Mesothelial cell of epicardium (in vitro differentiated cells): ENCODE data around the gene CNGB1. TPM values are rescaled to one million over a fixed set of nuclear protein-coding genes. Genes with fewer than 3 reads are reported as not detected.

Experiments used
- DNase-seq, 2 experiments: peaks; one replicate each; pipeline ENCODE4 v3.0.0; 2021; ENCODE audit warnings: low spot score in 2 of 2; ENCODE audit not compliant: unreplicated experiment in 2 of 2
- H3K27ac Mint-ChIP-seq: 2 replicates; pipeline ENCODE4 v1.8.0; 2021; ENCODE audit warnings: mixed read lengths
- H3K27me3 Mint-ChIP-seq: 2 replicates; pipeline ENCODE4 v1.8.0; 2021; ENCODE audit warnings: low read depth, mixed read lengths
- H3K36me3 Mint-ChIP-seq: 2 replicates; pipeline ENCODE4 v1.8.0; 2021; ENCODE audit warnings: mixed read lengths
- H3K4me1 Mint-ChIP-seq: 2 replicates; pipeline ENCODE4 v1.8.0; 2021; ENCODE audit warnings: mixed read lengths
- H3K4me3 Mint-ChIP-seq: 2 replicates; pipeline ENCODE4 v1.8.0; 2021; ENCODE audit warnings: mild to moderate bottlenecking, moderate library complexity, mixed read lengths
- H3K9me3 Mint-ChIP-seq: 2 replicates; pipeline ENCODE4 v1.8.0; 2021; ENCODE audit warnings: mixed read lengths
- total RNA-seq: library from RNA; stranded (reverse); gene quantifications from 3 replicates; pipeline ENCODE4 v1.2.1, GENCODE V29; 2021
- TF ChIP-seq, protein P1 (sequence below): fragments of 200-600 bp; sonication (generic); IDR thresholded peaks from one replicate; pipeline ENCODE4 v1.5.0; 2021; ENCODE audit warnings: antibody characterized with exemption; ENCODE audit not compliant: unreplicated experiment

Gene CNGB1
- total RNA-seq, 1 donor from 2014 or later: 0.07 TPM

DNA sequence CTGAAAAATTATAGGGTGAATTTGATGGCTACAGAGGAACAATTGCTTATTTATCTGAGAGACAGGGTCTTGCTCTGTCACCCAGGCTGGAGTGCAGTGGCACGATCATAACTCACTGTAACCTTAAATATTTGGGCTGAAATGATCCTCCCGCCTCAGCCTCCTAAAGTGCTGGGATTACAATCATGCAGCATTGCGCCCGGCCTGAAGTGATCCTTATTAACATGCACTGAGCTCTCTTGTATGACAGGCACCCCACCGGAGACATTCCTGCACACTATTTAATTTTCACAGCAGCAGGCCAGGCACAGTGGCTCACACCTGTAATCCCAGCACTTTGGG lies 77.7 kb downstream of the CNGB1 start:
- Mint-ChIP-seq H3K4me1 (peaks cover 12% of the 10 kb centered on the region), H3K27ac (no peak overlapping the region), H3K9me3 (peaks cover 3% of the 10 kb centered on the region), H3K4me3 (no peak overlapping the region), H3K36me3 (no peaks in the 10 kb centered on the region), H3K27me3 (peaks cover 18% of the 10 kb centered on the region)
- TF ChIP-seq, protein P1, sequence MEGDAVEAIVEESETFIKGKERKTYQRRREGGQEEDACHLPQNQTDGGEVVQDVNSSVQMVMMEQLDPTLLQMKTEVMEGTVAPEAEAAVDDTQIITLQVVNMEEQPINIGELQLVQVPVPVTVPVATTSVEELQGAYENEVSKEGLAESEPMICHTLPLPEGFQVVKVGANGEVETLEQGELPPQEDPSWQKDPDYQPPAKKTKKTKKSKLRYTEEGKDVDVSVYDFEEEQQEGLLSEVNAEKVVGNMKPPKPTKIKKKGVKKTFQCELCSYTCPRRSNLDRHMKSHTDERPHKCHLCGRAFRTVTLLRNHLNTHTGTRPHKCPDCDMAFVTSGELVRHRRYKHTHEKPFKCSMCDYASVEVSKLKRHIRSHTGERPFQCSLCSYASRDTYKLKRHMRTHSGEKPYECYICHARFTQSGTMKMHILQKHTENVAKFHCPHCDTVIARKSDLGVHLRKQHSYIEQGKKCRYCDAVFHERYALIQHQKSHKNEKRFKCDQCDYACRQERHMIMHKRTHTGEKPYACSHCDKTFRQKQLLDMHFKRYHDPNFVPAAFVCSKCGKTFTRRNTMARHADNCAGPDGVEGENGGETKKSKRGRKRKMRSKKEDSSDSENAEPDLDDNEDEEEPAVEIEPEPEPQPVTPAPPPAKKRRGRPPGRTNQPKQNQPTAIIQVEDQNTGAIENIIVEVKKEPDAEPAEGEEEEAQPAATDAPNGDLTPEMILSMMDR: no peak
- DNase-seq: no peak

DNA sequence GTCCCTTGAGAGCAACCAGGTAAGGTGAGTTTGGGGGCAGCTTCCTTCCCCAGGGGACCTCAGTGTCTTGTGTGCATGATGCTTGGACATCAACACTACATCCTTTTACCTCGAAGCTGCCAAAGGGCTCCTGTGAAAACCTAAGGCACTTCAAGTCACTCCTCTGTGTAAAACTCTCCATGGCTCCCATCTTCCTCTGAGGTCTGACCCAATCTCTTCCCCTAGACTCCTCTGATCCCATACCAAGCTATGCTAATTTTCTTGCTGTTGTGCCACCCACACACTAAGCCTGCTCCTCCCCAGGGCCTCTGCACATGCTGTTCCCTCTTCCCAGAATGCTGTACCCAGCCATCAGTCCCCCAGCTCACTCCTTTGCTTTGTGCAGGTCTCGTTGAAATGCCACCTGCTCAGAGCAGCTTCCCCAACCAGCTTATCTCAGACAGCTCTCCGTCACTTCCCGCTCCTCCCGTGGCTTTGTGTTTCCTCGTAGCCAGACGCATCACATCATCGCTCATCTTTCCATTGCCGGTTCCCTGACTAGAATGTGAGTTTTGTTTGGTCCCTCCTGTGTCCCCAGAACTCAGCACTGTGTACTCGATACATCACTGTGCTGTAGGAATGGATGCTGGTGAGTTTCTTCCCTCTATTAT lies 78.4 kb downstream of the CNGB1 start:
- H3K36me3 Mint-ChIP-seq: no peaks in the 10 kb centered on the region
- peaks cover 12% of the 10 kb centered on the region for H3K4me1 Mint-ChIP-seq
- TF ChIP-seq, protein P1: no peak
- H3K4me3 Mint-ChIP-seq: no peak overlapping the region
- no peak overlapping the region for H3K27ac Mint-ChIP-seq
- H3K27me3 Mint-ChIP-seq: peaks cover 24% of the 10 kb centered on the region
- H3K9me3 Mint-ChIP-seq: peaks cover 3% of the 10 kb centered on the region
- no peak for DNase-seq

DNA sequence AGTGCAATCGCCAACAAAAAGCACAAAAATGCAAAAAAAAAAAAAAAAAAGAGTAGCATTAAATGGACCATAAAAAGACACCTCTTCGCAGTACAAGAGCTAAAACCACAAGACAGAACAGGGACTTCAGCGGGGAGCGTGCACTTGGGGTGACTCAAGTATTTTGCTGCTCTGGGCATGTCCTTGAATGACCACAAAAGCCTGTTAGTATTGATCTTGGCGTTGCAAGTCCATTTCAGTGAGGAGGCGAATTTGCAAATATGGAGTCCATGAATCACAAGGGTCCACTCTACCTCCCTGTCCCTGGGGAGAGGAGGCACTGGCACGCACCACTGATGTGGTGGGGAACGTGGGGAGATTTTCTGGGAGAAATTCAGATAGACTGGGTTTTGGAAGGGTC lies 78.9 kb downstream of the CNGB1 start:
- no peak overlapping the region for H3K4me3 Mint-ChIP-seq
- H3K36me3 Mint-ChIP-seq: no peaks in the 10 kb centered on the region
- no peak for DNase-seq
- peaks cover 29% of the 10 kb centered on the region for H3K27me3 Mint-ChIP-seq
- TF ChIP-seq, protein P1: no peak
- no peak overlapping the region for H3K27ac Mint-ChIP-seq
- peaks cover 12% of the 10 kb centered on the region for H3K4me1 Mint-ChIP-seq
- H3K9me3 Mint-ChIP-seq: peaks cover 3% of the 10 kb centered on the region

DNA sequence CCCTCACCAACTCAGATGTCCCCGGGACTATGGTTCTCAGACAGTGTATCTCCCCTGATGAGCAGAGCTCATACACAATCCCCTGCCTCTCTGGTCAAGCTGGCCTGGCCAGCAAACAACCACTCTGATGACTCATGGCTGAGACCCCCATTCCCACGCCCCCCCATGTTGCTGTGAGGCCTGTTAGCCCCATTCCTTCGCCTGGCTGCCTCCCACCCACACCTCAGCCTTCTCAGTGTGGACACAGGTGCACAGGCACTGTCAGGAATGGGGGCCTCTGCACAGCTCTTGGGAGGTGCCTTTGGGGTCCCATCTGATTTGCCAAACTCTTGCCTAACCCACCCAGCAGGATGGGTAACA lies 80.2 kb downstream of the CNGB1 start:
- no peak overlapping the region for H3K27ac Mint-ChIP-seq
- H3K27me3 Mint-ChIP-seq: peaks cover 40% of the 10 kb centered on the region
- peaks cover 3% of the 10 kb centered on the region for H3K9me3 Mint-ChIP-seq
- no peak overlapping the region for H3K4me3 Mint-ChIP-seq
- DNase-seq: no peak
- H3K4me1 Mint-ChIP-seq: peaks cover 12% of the 10 kb centered on the region
- TF ChIP-seq, protein P1: no peak
- no peaks in the 10 kb centered on the region for H3K36me3 Mint-ChIP-seq

DNA sequence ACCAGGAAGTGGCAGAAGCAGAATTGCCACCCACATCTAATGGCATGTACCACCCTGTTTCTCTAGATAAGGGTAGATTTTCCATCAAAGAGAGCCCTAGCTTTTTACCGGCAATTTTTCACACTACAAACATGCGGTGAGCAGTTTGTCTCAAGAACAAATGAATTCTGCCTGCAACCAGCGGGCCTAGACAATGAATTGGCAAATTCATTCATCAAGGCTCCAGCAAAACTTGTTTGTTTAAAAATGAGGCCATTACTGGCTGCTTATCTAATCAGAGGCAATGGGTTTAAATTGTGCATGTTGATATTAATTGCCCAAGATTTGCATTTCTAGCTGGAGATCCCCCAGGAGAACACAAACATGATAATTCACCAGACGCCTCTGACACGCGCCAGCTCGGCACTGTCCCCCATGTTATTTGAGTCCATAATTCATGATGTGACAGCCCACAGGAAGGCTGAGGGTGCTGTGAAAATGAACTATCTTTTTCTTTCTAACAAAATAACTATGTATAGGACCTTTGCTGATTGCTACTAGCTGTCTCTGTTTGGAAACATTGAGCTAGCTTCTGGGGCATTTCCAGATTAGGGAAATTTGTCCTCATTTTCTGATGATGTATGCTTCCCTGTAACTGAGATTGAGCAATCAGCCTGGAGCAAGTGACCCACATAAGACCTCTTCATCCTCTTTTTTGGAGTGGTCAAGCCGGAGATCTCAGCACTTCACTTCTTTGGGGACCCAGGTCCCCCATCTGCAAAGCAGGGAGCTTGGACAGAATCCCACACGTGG lies 80.8 kb downstream of the CNGB1 start:
- H3K4me1 Mint-ChIP-seq: peaks cover 12% of the 10 kb centered on the region
- H3K9me3 Mint-ChIP-seq: peaks cover 3% of the 10 kb centered on the region
- no peaks in the 10 kb centered on the region for H3K36me3 Mint-ChIP-seq
- DNase-seq: no peak
- H3K27ac Mint-ChIP-seq: no peak overlapping the region
- peaks cover 46% of the 10 kb centered on the region for H3K27me3 Mint-ChIP-seq
- TF ChIP-seq, protein P1: no peak
- H3K4me3 Mint-ChIP-seq: no peak overlapping the region
